GM21737 (cell line): ENCODE results near the gene TRPM1.

ENCODE experiments used
- ATAC-seq: cut with Tn5 transposase; IDR thresholded peaks from one replicate; pipeline ENCODE4 v1.9.1; 2021; ENCODE audit warnings: mild to moderate bottlenecking, moderate library complexity; ENCODE audit not compliant: unreplicated experiment

Gene TRPM1

GRCh38 chr15:31051496-31052080 is 49.9 kb downstream of the TRPM1 start:
- ATAC-seq = no peak

DNA sequence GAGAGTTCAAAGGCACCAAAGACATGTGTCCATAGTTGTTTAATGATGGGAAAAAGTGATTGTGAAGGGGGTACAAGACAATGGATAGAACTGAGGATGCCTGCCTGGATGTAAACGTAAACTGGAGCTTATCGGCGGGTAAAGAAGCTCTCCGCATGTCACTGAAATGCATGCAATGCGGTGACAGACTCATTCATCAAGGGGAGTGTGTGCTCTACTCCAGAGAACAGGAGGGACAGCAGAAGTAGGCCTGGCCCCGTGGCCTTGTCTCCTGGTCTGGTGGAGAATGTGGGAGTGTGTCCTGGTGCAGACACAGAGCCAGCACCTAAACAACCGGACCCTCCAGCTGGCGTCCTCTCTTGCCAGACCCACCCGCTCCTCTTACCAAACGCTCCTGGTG is 50.6 kb downstream of the TRPM1 start:
- ATAC-seq = no peak

GRCh38 chr15:31049682-31050615 is 51.6 kb downstream of the TRPM1 start:
- no peak for ATAC-seq

DNA sequence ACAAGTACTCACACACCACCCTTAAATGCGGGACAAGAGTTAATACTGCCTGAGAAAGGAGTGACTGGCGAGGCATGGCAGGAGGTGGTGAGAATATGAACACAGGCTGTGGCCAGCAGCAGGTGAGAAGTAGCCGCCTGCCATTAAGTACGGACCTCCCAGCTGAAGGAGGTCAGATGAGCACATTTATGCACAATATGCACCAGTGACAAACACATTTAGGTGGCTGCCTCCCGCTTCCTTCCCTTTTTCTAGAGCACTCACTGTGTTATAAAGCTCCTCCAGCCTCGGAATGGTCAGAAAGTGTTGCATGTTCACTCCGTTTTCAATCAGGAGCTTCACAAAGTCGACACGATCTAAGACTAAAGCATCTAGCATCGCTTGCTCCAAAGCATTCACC is 52.4 kb downstream of the TRPM1 start:
- ATAC-seq = no peak

DNA sequence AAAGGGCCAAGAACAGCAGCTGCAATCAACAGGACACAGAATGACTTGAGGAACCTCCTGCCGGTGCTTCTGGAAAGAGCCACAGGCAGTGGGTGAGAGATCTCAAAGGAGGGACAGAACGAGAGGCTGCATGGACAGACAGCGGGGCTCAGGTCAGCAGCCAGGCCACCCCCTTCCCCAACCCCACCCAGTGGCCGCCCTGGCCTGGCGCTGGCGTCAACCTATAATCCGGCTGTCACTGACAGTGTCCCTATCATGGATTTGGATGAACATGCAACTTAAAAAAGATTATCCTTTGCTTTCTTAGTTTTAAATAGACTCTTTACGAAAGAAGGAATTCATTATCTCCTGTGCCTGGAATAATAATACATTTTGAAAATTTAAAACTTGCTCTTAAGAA is 54.1 kb downstream of the TRPM1 start:
- no peak for ATAC-seq

- ATAC-seq = no peak
Measured at GRCh38 chr15:31046759-31047359, 54.7 kb downstream of the TRPM1 start.

- ATAC-seq = no peak
Measured at GRCh38 chr15:31045606-31046005, 55.9 kb downstream of the TRPM1 start.

DNA sequence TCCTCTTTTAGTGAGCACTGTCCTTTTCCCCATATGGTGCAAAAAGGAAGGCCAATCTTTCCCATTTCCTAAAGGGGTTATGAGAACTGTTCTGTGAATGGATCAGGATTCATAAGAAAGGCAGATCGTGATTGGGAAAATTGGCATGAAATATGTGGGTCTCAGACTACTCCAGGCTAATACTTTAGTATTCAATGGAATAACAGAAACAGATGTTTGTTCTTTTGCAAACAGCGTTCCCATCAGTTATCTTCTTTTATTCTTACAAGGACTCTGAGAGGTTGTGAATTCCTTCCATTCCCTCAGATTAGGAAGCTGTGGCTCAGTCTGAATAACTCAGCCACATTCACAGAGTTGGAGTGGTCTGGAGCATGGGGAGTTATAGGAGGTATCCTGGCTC is 58.8 kb downstream of the TRPM1 start:
- no peak for ATAC-seq

DNA sequence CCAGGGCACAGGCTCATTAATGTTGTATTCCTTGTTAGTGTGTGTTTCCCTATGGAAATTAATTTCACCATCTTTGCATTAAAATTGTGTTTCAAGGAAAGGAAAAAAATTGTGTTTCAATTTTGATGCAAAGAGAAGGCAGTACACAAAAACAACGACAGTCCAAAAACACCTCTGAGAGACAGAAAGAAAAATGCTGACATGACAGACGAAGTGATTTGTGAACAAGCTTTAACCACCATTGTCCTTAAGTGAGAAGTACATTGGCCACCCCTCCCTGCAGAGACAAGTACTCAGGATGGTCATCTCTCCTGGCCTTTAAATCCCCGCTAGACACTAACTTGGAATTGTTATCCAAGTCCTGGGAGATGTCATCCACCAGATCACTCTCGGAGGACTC is 59.9 kb downstream of the TRPM1 start:
- ATAC-seq = no peak

DNA sequence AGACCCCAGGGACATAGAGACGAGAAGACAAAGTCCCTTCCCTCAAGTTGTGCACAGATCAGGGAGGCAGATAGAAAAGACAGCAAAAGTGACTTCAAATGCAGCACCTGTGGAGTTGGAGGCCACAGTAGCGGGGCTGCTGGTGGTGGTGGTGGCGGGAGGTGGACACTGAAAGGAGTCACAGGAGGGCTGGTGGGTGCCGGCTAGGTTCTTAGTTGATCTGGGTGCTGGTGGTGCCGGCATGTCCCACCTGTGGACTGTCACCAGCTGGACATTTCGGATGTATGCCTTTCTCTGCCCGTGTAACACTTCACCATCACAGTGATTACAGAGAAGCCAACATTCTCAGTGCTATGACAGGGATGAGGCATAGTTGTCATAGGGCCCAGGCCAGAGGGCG is 60.9 kb downstream of the TRPM1 start:
- no peak for ATAC-seq

DNA sequence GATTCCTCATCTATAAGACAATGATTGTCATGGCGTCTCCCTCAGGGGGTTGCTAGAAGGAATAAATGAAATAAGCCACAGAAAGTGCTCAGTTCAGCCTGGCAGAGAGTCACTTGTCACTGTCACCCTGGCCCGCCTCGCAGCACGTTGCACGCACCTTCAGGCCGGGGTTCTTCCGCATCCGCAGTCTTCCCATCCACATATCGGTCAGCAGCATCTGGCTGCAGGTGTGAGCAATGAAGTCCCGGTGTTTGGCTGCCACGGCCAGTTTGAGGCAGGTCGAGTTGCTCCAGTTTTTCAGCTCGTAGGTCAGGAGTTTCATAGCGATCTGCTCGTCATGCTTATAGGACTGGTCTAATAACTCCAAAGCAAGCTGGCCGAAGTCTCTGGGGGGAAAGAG is 61.6 kb downstream of the TRPM1 start:
- ATAC-seq = no peak

DNA sequence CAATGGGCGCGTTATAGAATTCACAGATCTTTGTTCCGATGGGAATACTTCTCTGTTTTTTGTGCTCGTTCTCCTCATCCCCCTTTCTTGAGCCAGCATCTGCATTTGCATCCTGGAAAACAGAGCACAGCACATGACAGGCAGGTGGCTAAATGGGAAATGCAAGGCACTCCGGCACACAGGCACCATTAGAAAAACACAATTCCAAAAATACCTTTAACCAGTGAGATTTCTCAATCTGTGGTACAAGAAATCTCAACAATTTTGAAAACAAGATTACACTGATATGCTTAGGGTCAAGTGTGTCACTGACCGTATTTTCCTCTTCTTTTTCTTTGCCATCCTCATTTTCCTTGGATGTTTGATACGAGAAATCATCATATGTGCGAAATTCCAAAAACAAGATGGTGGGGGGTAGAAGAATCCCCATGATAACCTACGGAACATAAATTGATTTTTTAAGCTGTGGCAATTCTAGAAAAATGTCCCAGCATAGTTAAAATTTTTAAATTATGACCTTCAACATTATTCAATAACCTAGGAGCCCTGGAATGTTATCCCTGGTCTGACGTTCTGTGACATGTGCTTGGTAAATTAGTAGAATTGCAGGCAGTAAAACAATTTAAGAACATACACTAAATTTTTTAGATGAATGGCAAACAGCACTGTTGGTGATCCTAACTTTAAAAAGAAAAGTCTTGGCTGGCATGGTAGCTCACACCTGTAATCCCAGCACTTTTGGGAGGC is 63.6 kb downstream of the TRPM1 start:
- no peak for ATAC-seq

DNA sequence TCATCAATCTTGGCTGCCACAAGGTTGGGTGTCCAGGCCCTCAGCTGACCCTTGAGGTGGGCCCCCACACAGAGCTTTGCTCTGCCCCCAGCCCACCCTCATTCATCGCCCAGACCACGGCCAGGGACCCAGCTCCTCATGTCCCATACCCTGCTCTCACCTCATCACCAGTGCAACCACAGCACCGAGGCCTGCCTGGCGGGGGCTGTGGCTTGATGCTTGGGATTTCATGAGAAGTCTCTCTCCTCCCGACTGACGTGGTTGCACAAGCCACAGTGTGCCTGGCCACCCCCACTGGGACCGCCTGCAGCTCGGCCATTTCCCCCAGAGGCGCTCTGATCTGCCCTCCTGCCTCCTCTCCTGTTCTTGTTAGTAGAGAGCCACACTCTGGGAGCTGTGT is 64.7 kb downstream of the TRPM1 start:
- ATAC-seq = no peak

GRCh38 chr15:31035610-31036009 is 65.9 kb downstream of the TRPM1 start:
- ATAC-seq = no peak

GRCh38 chr15:31034152-31034551 is 67.4 kb downstream of the TRPM1 start:
- ATAC-seq = no peak

DNA sequence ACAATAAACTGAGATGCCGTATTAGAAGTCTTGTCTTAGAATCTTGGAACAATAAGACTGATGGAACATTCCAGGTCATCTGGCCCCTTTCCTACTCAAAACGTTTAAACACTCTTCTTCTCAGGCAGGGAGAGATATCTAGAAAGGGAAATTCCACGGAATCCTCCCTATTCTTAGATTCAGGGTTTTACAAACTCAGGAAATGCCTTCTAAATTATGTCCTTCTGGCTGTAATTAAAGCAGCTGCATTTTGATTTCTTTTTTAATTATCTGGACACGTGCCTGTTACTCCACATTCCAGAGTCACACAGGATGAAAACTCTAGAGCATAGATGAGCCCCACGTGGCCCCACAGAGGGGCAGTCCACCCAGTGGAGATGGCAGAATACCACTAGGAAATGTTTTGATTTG is 68.6 kb downstream of the TRPM1 start:
- no peak for ATAC-seq

GRCh38 chr15:31031471-31032067 is 70.0 kb downstream of the TRPM1 start:
- ATAC-seq = peak; percentile 85

DNA sequence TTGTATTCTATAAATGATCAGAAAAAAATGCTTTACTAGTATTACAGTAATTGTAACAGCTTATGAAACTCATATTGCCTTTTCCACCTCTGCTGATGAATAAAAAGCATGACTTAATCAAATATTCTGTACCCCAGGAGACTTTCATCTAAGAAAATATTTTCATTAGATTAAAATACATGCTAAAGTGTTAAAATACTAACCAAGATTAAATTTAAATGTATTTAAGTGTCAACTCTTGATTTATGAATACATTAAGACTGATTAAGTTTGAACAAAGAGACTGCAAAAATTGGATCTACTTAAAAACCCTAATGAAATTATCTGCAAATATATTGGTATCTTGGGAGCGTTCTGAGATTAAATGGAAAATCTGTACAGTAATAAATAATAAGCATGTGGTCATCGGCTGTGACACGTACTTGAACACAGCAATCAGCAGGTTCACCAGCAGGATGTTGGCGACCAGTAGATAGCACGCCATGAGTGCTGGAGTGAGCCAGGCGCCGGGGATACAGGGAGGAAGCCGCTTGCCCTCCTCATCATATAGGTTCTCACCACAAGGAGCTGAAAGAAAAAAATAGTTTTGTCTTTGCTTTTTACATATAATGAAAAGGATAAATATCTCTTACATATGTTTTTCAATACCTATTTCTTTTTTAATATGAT is 73.5 kb downstream of the TRPM1 start:
- ATAC-seq = no peak

DNA sequence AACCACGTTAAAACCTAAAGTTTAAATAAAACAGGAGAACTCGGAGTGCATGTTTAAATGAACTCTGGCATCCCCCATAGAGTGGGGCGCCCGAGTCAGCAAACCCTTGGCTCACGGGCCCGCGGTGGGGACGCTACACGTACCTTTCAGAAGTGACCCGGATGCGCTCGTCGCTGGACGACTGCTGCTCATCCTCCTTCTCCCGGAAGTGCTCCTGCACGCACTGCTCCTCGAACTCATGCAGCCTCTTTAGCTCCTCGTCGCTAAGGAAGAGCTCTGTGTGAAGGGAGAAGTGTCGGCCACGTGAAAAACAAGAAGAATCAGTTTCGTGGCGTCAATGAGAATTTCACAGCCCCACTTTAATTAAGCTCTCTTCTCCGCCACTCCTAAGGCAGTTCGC is 75.5 kb downstream of the TRPM1 start:
- no peak for ATAC-seq

DNA sequence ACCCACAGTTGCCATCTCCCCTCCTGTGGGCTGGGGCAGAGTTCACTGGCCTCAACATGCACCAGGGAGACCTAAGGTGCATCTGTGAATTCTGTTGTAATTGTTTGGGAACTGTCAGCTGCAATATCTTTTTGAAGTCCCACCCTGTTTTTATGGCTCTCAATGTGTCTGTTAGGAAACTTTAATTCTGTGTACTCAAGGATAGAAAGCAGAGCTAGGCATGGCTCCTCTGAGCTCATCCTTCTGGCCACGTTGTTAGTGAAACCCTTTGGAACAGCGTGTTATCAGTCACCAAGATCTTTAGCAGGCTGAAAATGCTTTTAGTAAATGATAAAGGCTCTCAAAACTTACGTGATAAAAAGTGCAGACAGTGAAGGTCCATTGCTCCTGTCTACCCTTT is 76.5 kb downstream of the TRPM1 start:
- ATAC-seq = no peak
